SK-MEL-5 (cell line): ENCODE measurements around the gene WDR93. TPM values are rescaled to one million over a fixed set of nuclear protein-coding genes. Genes with fewer than 3 reads are reported as not detected.
"Not testable (repeated sequence)": the region's sequence is repeated elsewhere in the genome, so short reads cannot be mapped to it uniquely, and the experiment has no call there.

Source experiments
- DNase-seq: peaks from one replicate; pipeline ENCODE4 v3.0.0-alpha.2; 2016; ENCODE audit warnings: low read depth, low spot score
- in situ Hi-C: cut with HindIII; loops from 2 replicates; pipeline ENCODE4 v1.10.0; 2016; ENCODE audit warnings: low sequenced_read_pairs, high pct_unique_total_duplicates, low pct_unique_long_range_greater_than_20kb
- total RNA-seq: library from RNA; depleted of rRNA; stranded (reverse); fragments of >200 nt; shearing (Covaris generic); gene quantifications from 2 replicates; pipeline ENCODE4 v1.2.3, GENCODE V29; 2014

WDR93 gene
- total RNA-seq, 1 experiment from 2014 or later, result not detected

DNA sequence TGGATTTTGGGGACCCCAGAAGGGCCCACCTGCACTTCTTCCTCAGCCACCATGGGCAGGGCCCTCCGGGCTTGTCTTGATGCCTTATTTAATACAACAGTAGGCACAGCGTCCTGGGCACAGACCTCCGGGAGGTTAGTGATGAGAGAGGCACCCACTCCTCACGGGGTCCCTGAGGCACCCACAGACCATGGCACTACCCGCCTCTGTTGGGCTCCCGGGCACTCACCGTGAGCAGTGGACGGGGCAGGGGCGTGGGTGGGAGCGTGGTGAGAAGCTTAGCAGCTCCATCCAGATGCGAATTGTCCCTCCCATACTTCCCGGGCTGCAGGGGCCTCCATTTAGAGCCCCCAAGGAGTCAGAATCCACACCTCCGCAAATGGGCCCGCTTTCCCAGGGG, 85.2 kb downstream of the WDR93 start:
- in situ Hi-C loops, result no loop called here

DNA sequence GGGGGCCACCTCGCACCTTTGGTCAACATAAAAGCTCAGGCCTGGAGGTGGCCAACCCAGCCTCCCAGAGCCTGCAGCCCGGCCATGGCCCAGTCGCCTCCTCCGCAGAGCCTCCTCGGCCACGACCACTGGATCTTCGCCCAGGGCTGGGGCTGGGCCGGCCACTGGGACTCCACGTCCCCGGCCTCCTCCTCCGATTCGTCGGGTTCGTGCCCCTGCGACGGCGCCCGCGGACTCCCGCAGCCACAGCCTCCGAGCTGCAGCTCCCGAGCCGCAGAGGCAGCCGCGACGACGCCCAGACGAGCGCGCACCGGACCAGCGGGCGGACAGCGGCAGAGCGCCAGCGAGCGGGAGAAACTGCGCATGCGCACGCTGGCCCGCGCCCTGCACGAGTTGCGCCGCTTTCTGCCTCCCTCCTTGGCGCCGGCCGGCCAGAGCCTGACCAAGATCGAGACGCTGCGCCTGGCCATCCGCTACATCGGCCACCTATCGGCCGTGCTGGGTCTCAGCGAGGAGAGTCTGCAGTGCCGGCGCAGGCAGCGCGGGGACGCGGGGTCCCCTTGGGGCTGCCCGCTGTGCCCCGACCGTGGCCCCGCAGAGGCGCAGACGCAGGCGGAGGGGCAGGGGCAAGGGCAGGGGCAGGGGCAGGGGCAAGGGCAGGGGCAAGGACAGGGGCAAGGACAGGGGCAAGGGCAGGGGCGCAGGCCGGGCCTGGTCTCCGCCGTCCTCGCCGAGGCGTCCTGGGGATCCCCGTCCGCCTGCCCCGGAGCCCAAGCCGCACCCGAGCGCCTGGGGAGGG, 85.9 kb downstream of the WDR93 start, which contains the start of gene MESP2:
Gene MESP2 (plus strand): TSS at position 59 of the 799 bp plus-strand sequence. CDS start 26 bp downstream, at position 85.
- peak; percentile 70 for DNase-seq
- in situ Hi-C loops, result no loop called here

More for the DNA sequence above, 85.2 kb downstream of the WDR93 start:
- no peak for DNase-seq

DNA sequence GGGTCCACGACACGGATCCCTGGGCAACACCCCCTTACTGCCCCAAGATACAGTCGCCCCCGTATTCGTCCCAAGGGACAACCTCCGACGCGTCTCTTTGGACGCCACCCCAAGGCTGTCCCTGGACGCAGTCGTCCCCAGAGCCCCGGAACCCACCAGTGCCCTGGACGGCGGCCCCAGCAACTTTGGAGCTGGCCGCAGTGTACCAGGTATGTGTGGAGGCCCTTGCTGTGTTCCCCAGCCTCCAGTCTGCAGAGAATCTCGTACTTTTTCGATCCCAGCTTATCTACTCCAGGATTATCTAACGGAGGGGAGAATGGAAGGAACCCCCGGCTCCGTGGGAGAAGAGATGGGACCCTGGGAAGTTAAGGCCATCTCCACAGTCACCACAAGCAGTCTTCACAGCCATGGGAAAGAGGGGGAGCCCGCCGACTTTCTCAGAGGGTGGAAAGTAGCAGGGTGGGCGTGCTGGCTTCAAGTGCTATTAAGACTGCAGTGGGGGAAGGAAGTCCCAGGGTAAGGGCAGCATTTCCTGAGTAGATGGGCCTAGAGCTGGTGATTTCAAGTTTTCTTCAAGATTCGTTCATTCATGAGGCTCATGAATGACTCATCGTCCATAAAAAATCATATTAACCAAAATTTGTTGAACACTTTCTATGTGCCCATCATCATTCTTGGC, 86.6 kb downstream of the WDR93 start:
- in situ Hi-C loops, result no loop called here
- DNase-seq, result no peak

DNA sequence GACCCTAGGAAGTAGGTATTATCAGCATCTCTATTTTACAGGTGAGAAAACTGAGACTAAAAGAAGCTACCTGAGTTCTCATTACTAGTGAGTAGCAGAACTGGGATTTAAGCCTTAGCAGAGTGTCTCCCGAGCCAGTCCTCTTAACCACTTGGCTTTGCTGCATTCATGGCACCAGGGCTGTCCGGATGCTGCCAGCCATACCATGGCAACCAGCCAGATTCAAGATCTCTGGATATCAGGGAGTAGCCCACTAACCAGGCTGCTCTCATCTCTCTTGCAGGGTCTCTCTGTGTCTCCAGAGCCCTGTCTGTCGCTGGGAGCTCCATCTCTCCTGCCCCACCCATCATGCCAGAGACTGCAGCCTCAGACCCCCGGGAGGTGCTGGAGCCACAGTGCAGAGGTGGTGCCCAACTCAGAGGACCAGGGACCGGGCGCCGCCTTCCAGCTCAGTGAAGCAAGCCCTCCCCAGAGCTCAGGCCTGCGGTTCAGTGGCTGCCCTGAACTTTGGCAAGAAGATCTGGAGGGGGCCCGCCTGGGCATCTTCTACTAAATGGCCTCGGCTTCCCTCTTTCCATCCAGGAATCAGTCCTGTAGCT, 87.3 kb downstream of the WDR93 start:
- in situ Hi-C loops, result no loop called here
- no peak for DNase-seq

DNA sequence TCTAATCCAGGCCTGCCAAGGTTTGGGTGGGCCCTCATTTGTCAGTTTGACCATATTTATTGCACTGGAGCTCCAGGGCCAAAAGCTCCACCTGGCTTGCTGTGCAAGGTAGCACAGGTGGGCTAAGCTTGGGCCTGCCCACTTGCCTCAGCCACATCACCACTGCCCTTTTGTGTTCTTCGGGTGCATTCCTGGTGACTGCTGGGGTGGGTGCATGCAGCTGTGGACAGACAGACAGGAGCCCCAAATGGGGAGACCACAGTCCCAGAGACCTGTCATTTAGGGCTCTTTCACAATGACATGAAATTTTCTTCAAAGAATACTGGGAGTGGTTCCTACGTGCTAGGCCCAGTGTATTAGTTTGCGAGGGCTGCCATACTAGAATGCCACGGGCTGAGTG, 88.2 kb downstream of the WDR93 start:
- DNase-seq, result no peak
- in situ Hi-C loops, result no loop called here

DNA sequence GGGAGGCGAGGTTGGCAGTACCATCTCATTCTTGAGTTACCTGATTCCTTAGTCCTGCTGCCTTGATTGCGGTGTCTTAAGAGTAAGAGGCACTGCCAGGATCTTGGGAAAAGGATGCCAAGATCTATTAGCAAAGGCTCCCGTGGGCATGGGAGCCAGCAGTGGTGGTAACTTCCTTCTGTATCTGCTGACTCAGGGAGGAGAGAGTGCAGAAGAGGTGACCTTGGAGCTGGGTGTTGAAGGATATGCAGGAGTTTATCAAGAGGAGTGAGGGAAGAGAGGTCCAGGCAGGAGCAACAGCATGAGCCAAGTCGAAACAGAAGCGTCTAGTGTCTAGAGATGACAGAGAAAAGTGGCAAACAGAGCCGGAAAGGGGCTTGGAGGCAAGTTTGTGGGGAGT, 90.0 kb downstream of the WDR93 start:
- in situ Hi-C loops, result no loop called here
- no peak for DNase-seq

DNA sequence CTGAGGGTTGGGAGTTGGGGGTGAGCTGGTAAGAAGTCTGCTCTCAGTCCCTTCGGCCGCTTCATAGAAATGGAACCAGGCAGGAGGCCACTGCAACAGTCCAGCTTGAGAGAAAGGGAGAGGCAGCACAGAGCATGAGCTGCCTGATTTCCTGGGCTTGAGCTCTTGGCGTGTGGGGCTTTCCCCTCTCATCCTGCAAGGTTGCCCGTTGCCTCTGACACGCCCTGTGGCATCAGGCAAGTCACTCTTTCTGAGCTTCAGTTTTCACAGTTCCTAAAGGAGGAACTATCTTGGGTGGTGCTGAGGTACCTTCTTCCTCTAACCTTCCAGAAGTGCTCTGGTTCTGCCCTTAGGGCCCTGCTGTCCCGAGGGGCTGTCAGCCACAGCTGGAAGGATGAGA, 90.4 kb downstream of the WDR93 start:
- in situ Hi-C loops, result no loop called here
- DNase-seq, result no peak

DNA sequence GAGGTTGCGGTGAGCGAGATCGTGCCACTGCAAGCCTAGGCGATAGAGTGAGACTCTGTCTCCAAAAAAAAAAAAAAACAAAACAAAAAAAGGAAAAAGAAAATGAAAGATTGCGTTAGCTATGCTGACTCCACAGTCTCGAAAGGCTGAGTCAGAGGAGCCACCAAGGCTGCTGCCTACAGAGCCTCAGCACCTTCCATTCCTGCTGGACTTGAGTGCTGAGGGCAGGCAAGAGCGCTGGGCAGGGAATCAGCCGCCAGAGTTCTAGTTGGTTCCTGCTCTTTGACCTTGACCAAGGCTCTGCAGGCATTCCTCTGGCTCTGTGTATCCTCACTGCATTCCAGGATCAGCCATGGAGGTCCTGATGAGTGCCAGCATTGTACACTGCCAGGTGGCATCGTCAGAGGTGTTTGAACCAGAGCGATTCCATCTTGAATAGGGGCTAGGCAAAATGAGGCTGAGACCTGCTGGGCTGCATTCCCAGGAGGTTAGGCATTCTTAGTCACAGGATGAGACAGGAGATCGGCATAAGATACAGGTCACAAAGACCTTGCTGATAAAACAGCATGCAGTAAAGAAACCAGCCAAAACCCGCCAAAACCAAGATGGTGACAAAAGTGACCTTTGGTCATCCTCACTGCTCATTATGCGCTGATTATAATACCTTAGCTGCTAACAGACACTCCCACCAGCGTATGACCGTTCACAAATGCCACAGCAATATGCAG, 91.4 kb downstream of the WDR93 start:
- in situ Hi-C loops, result no loop called here
- no peak for DNase-seq

DNA sequence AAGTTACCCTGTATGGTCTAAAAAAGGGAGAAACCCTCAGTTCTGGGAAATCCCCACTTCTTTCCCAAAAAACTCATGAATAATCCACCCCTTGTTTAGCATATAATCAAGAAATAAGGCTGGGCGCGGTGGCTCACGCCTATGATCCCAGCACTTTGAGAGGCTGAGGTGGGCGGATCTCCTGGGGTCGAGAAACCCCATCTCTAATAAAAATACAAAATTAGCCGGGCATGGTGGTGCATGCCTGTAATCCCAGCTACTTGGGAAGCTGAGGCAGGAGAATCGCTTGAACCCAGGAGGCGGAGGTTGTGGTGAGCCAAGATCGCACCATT, 92.0 kb downstream of the WDR93 start:
- in situ Hi-C loops, DNase-seq: not testable (repeated sequence)

DNA sequence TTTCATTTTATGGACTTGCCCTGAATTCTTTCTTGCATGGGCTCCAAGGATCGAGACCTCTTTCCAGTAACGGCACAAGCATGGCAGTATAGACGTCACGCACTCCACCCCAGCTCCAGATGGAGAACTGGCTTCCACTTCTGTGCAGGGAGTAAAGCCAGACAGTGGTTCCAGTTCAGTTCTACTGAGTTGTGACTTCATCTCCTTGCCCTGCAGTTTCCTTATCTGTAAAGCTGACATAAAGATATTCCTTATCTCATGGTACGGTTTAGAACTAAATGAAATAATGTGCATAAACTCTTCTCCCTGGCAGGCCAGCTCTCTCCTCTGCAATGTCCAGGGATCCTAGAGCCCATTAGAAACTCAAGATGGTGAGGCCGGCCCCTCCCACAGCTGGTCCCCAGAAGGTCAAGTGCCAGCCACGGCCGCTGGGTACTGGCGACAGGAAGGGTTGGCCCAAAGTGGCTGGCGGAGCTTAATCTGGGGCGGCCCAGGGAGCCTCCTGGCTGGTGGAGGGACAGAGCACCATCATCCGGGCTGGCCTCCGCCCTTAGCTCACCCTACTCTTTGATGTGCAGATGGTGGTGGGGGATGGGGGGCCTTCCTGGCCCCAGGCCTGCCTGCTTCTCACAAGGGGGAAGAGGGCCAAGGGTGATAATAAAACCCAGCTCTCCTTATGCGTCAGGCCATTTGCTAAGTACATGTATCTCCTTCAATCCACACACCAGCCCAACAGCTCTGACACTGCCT, 92.7 kb downstream of the WDR93 start:
- in situ Hi-C loops, result no loop called here
- no peak for DNase-seq

DNA sequence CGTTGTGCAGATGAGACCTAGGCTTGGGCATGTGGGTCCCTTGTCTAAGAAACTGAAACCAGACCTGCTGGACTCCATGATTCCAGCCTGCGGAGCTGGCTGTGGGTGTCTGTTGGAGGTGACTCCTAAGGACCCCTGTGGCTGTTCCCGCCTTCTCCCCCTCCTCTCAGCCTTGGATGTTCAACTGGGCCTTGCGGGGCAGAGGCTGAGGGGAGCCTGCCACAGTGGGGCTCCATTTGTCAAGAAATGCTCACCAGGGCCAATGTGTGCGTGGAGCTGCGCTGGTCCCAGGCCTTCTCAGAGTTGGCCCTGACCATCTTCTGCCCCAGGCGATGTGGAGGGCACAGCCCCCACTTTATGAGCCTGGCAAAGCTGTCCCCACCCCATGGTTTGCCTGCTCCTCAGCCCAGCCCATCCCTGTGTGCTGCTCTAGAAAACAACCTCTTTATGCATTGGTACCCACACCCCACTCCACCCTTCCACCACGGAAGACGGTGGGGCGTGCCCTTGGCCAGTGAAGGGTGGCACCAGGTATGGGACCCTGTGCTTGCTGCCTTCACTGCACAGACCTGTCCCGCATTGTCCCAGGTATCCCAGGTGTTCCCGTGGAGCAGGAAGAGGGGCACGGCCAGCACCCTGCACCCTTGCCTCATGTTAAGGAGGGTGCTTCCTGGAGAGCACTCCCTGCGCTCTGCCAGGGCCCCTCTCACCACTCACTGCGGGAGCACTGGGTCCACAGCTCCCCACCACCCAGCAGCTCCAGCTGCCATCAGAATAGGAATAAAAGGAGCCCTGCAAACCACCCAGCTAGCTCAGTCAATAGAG, 93.5 kb downstream of the WDR93 start:
- no peak for DNase-seq
- in situ Hi-C loops, result no loop called here

DNA sequence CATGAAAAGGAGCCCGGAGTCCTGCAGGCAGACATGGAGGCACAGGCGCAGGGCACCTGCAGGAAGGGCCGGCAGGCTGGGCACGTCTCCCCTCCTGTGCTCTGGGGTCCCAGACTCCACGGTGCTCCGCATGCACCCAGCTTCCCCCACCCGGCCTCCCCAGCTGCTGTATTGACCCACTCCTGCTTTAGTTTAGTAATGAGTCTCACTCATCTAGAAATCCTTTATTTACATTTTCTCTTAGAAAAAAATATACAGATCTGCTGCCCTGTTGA, 94.0 kb downstream of the WDR93 start:
- no peak for DNase-seq
- in situ Hi-C loops, result no loop called here

DNA sequence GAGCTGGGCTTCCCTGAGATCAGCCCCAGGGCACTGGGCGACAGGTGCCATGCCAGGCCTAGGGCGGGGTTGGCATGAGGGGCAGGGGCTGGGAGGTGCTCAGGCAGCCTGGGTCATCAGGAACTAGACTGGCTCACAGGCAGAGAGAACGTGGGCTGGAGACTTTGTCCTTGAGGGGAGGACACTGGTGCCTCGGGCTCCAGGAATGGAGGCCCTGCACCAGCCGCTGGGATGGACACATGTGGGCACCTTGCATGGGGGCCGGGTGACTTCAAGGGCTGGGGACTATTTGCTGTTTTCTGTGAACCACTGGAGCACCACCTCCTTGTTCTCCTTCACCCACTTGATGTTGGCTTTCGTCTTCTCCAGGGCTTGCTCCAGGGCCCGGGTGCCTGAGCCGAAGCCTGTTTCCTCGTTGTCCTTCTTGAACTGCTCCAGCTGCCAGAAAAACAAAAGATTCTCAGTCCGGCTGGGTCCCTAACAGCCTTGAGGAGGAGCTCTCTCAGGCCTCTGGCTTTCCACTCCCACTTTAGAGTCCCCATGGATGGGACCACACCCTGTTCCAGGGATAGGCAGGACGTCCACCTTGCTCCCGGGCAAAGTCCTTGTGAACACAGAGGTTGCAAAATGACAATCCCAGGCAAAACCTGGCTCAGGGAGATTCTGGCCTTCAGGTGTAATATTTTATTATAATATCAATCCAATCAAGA, 94.6 kb downstream of the WDR93 start:
- DNase-seq, result no peak
- in situ Hi-C loops, result no loop called here

DNA sequence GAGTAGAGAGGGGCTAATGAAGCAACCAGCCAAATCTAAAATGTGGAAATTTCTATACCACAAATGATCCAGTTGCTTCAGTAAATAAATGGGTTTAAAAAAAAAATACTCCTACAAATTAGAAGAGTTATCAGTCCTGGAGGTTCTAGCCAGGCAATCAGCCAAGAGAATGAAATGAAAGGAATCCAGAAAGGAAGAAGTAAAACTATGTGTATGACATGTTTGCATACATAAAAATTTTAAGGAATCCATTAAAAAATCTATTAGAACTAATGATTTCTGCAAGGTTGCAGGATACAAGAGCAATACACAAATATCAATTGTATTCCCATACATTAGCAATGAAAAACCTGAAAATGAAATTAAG, 95.1 kb downstream of the WDR93 start:
- DNase-seq, result no peak
- in situ Hi-C loops, result no loop called here

DNA sequence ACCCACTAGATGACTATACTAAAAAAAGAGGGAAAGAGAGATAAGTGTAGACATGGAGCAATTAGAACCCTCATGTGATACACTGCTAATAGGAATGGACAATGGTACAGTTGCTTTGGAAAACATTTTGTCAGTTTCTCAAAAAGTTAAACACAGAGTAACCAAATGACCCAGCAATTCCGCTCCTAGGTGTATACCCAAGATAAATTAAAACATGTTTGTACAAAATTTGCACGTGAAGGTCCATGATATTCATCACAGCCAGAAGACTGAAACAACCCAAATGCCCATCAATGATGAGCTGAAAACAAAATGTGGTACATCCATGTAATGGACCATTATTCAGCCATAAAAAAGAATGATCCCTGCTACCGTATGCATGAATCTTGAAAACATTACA, 97.3 kb downstream of the WDR93 start:
- in situ Hi-C loops, result no loop called here
- no peak for DNase-seq

DNA sequence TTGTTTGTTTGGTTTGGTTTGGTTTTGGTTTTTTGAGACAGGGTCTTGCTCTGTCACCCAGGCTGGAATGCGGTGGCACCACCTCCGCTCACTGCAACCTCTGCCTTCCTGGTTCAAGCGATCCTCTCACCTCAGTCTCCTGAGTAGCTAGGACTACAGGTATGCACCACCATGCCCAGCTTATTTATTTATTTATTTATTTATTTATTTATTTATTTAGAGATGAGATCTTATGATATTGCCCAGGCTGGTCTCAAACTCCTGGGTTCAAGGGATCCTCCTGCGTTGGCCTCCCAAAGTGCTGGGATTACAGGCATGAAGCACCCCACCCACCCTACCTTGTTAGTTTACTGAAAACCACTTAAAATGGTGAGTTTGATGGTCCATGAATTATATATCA, 98.0 kb downstream of the WDR93 start:
- in situ Hi-C loops, DNase-seq: not testable (repeated sequence)

DNA sequence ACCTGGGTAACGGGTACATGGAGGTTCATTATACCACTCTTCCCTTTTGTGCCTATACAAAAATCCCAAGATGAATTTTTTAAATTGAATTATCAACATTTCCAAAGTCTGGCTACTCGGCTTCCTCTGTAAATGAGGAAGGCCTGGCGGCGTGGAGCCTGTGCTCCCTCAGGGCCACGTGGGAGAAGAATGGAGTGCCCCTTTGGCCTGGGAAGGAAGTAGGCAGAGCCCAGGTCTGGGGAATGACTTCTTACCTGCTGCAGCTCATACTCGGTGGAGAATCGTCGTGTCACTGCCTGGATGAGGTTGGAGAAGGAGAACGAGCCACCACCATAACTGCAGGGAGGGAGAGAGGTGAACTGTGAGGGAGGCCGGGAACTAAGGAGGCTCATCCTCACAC, 99.6 kb downstream of the WDR93 start:
- in situ Hi-C loops, result no loop called here

More for the DNA sequence above, 99.6 kb downstream of the WDR93 start:
- DNase-seq, result no peak
